Ramos (cell line): ENCODE results near the gene LRMDA.

Experiments used
- in situ Hi-C: fragments of 300-500 bp; cut with MboI; formaldehyde crosslinking; loops from one replicate; pipeline ENCODE4 v1.14.3; 2022; ENCODE audit warnings: low sequenced_read_pairs; ENCODE audit not compliant: unreplicated experiment

LRMDA gene

GRCh38 chr10:75431180-75432111 is at the start of gene LRMDA:
Gene LRMDA (plus strand): TSS chr10:75431624.
- in situ Hi-C loops, result no loop called here

GRCh38 chr10:75386128-75386527 is 45.3 kb upstream of the LRMDA start:
- in situ Hi-C loops, result no loop called here

- in situ Hi-C loops, result no loop called here
Measured at GRCh38 chr10:75388082-75388481, 43.3 kb upstream of the LRMDA start.

GRCh38 chr10:75390178-75390577 is 41.2 kb upstream of the LRMDA start:
- in situ Hi-C loops, result no loop called here

- in situ Hi-C loops, result no loop called here
Measured at GRCh38 chr10:75392271-75392670, 39.2 kb upstream of the LRMDA start.

GRCh38 chr10:75392744-75393143 is 38.7 kb upstream of the LRMDA start:
- in situ Hi-C loops, result no loop called here

- in situ Hi-C loops, result no loop called here
Measured at GRCh38 chr10:75394221-75394620, 37.2 kb upstream of the LRMDA start.

GRCh38 chr10:75395066-75395931 is 36.1 kb upstream of the LRMDA start:
- in situ Hi-C loops, result no loop called here

- in situ Hi-C loops, result no loop called here
Measured at GRCh38 chr10:75395932-75396630, 35.3 kb upstream of the LRMDA start.

- in situ Hi-C loops, result no loop called here
Measured at GRCh38 chr10:75396631-75397495, 34.6 kb upstream of the LRMDA start.

GRCh38 chr10:75397496-75398199 is 33.8 kb upstream of the LRMDA start:
- in situ Hi-C loops, result no loop called here

GRCh38 chr10:75398200-75398691 is 33.2 kb upstream of the LRMDA start:
- in situ Hi-C loops, result no loop called here

GRCh38 chr10:75398692-75399460 is 32.5 kb upstream of the LRMDA start:
- in situ Hi-C loops, result no loop called here

- in situ Hi-C loops, result no loop called here
Measured at GRCh38 chr10:75399461-75400162, 31.8 kb upstream of the LRMDA start.

- in situ Hi-C loops, result no loop called here
Measured at GRCh38 chr10:75400163-75400770, 31.2 kb upstream of the LRMDA start.

GRCh38 chr10:75400771-75401568 is 30.5 kb upstream of the LRMDA start:
- in situ Hi-C loops, result no loop called here
